ENCODE results near the gene LEFTY2. TPM values are rescaled to one million over a fixed set of nuclear protein-coding genes. Genes with fewer than 3 reads are reported as not detected.
"Not testable (repeated sequence)": the region's sequence is repeated elsewhere in the genome, so short reads cannot be mapped to it uniquely, and the experiment has no call there.

The LEFTY2 gene, protein sequence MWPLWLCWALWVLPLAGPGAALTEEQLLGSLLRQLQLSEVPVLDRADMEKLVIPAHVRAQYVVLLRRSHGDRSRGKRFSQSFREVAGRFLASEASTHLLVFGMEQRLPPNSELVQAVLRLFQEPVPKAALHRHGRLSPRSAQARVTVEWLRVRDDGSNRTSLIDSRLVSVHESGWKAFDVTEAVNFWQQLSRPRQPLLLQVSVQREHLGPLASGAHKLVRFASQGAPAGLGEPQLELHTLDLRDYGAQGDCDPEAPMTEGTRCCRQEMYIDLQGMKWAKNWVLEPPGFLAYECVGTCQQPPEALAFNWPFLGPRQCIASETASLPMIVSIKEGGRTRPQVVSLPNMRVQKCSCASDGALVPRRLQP
- total RNA-seq, result not detected in 2 replicates

DNA sequence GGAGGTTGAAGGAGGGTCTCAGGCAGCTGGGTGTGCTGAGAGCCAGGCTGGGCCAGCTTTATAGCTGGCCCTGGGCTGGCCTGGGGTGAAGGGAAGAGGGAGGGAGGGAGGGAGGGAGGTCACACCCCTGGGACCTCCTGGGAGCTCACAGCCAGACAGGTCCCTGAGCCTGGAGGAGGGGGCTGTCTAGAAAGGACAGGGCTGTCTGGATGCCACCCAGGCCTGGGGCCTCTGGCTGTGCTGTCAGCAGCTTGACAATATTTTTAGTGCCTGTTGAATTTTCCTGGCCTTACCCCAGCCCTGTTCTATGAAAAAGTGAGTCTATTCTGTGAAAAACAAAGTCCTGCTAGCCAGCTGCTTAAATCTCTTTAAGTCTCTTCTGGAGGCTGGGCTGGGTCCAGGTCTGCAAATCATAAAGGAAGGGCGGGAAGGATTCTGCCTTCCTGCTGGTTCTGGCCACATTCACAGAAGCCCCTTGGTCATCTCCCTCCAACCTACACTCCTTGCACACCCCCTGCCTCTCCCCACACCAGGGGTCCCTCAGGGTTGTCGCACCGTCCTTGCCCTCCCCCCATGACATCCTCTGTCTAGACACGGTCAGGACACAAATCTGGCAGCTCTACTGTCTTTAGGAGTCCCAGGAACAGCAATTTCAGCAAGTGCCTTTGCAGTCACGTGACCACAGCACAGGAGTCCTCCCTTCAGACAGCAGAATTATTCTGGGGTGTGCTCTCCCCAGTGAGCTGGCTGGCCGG, at the start of gene LEFTY2:
Gene LEFTY2 (minus strand): TSS at position 34 of the 755 bp plus-strand sequence. CDS start 80 bp downstream, outside the sequence.
- intact Hi-C loops (cut with micrococcal nuclease), result no loop called here

DNA sequence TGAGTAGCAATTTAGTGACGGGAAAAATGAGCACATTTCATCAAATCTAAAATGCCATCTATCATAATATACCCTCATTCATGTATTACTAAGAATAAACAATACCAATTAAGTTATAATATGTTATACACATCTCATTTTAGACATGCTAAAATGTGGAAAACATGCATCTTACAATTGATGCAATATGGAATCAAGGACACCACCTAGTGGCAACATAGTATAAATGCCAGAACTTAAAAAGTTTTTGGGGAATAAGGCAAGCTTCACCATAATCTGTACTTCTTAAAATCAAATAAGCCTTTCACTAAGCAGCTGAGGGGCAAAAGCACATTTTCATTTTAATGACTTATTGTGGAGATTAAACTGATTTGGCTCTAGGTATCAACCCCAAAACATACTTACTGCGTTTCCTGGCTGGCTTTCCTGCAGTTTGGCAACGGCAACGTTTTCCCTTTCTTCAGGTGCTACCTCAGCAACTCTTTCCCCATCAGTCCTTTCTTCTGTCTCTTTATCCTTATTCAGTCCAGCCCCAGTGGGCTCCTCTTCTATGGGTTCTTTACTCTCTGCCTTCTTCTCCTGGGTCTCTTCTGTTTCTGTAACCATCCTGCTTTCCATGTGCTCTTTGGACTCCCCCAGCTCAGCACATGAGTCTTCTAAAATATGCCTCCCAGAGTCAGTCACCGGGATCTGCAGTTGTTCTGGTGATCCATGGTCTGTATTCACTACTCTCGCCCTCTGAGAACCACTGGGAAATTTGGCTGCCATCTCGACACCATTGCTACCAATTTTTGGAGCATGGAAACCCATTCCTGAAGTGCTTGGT, 46.7 kb upstream of the LEFTY2 start:
- intact Hi-C loops (cut with micrococcal nuclease), result no loop called here

DNA sequence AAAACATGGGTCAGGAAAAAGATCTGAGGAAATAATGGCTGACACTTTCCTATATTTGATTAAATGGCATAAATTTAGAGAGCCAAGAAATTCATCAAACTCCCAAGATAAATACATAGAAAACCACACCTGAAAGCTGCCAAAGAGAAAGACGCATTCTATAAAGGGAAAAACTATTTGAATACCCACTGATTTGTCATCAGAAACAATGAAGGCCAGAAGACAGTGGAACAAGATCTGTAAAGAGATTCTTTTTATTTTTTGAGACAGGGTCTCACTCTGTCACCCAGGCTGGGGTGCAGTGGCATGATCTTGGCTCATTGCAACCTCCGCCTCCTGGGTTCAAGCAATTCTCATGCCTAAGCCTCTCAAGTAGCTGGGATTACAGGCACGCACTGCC, 40.7 kb upstream of the LEFTY2 start:
- intact Hi-C loops (cut with micrococcal nuclease), result no loop called here

DNA sequence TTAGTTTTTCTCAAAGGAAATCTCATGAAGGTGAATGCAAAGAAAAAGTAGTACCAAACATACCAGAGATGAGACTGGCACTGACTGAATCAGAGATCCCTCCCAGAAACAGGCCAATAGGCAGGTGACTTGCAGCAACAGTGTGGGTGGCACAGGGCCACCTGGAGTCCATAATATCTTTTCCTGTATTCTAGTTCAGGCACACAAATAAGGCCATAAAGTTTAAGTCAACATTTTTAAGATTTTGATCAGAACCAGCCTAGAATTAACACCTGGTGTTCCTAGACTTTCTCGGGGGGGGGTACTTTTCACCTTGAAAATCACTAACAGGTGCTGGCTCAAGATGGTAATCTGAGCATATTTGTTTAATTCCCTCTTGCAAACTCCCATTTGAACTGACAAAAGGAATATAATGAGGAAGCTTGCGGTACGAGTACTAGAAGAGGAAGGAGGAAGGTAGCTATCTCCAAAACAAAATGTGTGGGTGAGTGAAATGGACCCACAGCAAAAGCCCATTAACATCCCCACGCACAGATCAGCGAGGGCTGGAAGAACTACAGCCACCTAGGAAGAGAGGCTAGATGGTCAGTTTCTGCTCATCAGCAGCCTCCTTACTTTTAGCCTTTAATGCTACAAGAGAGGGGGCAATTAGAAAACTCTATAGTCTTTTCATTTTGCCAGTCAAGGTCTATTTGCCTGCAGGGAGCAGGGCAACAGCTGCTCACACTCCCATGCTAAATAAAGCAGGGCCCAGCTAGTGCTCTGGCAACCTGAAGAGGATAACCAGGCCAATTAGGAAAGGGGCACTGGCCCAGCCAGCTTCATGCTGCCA, 39.2 kb upstream of the LEFTY2 start:
- intact Hi-C loops (cut with micrococcal nuclease), result no loop called here

DNA sequence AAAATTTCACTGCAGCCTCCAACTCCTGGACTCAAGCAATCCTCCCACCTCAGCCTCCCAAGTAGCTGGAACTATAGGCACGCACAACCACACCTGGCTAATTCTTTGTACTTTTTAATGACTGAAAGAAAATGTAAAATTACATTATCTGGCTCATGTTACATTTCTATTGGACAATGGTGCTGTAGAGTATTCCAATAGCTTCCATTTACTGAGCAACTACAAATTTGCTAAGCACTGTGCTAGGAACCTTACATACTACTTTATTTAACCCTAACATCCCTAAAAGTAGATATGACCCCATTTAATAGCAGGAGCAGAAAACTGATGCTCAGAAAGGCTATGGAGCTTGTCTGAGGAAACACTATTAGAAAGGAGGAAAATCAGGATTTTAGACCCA, 38.4 kb upstream of the LEFTY2 start:
- intact Hi-C loops (cut with micrococcal nuclease), result loop anchor here (5.0 kb wide), 1 partner anchor 1057 kb away; no protein-coding TSS in a partner anchor

DNA sequence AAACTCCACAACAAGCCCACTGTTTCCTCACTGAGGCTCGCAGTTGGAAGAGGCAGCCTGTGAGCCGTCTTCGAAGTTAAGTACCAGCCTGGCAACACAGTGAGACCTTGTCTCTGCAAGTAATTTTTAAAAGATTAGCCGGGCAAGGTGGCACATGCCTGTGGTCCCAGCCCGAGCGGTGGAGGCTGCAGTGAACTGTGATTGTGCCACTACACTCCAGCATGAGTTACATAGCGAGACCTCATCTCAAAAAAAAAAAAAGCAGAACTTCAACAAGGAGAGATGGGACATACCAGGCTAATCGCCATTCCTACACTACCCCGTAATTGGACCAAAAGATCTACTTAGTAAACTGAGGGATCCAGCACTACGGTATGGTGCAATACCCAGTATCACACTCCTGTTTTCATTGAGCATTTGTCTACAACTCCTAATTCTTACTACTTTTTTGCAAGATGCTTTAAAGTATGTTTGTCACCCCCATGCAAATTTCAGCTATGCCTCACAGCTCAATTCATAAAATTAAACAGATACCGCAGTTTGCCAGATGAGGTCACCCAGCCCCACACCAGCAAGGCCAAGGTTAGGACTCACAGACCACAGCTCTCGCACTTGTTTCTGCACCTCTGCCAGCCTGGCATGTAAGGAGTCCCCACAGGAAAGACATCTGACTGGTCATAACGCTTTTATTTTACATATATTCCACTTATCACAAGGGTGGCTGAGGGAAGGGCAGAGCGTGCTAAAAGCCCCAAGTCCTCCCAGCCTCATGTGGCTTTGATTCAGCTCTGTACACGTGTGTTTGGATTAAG, 37.1 kb upstream of the LEFTY2 start:
- intact Hi-C loops (cut with micrococcal nuclease), result loop anchor here (5.0 kb wide), 1 partner anchor 1056 kb away; no protein-coding TSS in a partner anchor

DNA sequence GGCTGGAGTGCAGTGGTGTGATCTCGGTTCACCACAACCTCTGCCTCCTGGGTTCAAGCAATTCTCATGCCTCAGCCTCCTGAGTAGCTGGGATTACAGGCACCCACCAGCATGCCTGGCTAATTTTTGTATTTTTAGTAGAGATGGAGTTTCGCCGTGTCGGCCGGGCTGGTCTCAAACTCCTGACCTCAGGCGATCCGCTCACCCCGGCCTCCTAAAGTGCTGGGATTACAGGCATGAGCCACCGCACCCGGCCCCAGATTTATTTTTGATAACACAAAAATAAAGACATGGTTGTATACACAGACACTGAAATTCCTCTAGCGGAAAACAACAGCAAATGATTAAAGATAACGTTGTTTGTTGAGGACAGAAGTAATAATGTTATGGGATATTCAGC, 34.1 kb upstream of the LEFTY2 start:
- intact Hi-C loops (cut with micrococcal nuclease), result loop anchor here (5.0 kb wide), 1 partner anchor 1053 kb away; no protein-coding TSS in a partner anchor

DNA sequence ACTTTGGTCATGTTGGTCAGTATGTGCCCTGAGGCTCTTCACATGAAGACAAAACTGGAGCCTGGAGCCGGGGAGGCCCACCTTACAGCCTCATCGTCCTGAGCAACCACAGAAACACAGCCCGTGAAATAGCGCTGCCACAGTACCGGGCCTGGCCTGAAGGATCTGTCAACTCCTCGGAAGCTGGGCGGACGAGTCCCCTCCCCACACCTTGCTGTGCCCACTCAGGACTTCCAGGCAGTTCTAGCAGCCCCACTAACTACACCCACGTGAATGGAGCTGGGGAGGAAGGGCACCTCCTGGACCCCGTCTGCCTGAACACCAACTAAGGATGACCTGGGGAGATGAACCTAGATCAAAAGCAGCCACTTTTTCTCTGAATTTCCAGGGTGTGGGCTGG, 33.4 kb upstream of the LEFTY2 start:
- intact Hi-C loops (cut with micrococcal nuclease), result no loop called here

DNA sequence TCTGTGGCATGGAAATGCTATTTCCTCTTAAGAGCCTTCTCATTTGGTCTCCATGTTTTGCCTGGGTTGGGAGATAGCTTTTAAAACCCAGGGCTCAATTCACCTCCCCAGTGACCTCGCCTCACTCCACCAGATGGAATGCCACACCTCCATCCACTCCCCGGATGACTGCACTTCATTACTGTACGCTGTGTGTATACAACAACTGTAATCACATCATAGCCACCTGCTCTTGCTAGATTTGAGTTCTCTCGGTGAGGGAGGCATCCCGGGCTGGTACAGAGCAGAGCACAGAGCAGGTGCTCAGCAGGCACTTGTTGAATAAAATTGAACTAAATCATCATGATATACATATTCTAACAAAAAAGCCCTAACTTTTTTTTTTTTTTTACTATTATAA, 32.1 kb upstream of the LEFTY2 start:
- intact Hi-C loops (cut with micrococcal nuclease), result no loop called here

DNA sequence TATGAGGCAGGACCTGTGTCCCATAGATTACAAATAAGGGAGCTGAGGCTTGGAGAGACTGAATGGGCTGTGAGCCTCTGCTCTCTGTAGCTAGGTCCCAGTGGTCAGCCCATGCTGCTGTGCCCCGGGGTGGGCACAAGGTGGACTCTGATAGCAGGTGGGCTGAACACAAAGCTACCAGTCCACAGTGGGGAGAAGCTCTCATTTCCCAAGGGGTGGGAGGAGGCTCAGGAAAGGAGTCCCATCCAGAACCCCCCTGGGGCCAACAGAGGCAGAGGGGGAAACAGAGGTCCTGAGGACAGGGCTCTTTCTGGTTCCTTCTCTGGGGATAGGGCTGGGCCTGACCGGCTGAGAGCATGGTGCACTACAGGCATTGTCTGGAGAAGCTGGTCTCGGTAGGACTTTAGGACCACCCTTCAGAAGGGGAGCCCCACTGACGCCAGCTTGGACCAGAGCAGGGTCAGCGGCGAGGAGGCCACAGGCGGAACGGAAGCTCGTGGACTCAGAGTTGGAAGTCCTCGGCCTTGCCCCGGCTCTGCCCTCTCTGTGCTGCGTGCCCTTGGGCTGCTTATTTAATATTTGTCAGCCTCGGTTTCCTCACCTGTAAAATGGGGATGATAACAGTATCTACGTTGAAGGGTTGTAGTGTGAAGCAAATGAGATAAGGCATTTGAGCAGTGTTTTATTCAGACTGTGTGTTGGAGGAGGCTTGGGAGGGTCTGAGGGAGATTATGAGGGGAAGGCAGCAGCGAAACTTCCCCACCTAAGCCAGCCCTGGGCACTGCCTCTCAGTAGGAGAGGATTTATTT, 31.5 kb upstream of the LEFTY2 start:
- intact Hi-C loops (cut with micrococcal nuclease), result no loop called here

DNA sequence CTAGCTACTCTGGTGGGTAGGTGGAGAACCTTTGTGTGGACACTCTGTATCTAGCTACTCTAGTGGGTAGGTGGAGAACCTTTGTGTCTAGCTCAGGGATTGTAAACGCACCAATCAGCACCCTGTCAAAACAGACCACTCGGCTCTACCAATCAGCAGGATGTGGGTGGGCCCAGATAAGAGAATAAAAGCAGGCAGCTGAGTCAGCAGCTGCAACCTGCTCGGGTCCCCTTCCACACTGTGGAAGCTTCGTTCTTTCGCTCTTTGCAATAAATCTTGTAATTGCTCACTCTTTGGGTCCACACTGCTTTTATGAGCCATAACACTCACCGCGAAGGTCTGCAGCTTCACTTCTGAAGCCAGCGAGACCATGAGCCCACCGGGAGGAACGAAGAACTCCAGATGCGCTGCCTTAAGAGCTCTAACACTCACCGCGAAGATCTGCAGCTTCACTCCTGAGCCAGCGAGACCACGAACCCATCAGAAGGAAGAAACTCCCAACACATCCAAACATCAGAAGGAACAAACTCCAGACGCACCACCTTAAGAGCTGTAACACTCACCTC, 29.7 kb upstream of the LEFTY2 start:
- intact Hi-C loops (cut with micrococcal nuclease), result not testable (repeated sequence)

DNA sequence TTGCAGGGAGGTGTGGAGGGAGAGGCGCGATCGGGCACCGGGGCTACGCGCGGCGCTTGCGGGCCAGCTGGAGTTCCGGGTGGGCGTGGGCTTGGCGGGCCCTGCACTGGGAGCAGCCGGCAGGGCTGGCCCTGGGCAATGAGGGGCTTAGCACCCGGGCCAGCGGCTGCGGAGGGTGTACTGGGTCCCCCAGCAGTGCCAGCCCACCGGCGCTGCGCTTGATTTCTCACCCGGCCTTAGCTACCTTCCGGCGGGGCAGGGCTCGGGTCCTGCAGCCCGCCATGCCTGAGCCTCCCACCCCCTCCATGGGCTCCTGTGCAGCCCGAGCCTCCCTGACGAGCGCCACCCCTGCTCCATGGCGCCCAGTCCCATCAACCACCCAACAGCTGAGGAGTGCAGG, 28.7 kb upstream of the LEFTY2 start:
- intact Hi-C loops (cut with micrococcal nuclease), result not testable (repeated sequence)

DNA sequence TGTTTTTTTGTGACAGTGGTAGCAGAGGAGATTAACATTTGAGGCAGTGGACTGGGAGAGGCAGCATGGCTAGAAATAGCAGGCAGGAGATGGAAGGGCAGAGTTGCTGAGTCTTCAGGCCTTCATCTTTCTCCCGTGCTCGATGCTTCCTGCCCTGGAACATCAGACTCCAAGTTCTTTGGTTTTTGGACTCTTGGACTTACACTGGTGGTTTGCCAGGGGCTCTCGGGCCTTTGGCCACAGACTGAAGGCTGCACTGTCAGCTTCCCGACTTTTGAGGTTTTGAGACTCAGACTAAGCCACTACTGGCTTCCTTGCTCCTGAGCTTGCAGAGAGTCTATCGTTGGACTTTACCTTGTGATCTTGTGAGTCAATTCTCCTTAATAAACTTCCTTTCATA, 24.2 kb upstream of the LEFTY2 start:
- intact Hi-C loops (cut with micrococcal nuclease), result no loop called here

DNA sequence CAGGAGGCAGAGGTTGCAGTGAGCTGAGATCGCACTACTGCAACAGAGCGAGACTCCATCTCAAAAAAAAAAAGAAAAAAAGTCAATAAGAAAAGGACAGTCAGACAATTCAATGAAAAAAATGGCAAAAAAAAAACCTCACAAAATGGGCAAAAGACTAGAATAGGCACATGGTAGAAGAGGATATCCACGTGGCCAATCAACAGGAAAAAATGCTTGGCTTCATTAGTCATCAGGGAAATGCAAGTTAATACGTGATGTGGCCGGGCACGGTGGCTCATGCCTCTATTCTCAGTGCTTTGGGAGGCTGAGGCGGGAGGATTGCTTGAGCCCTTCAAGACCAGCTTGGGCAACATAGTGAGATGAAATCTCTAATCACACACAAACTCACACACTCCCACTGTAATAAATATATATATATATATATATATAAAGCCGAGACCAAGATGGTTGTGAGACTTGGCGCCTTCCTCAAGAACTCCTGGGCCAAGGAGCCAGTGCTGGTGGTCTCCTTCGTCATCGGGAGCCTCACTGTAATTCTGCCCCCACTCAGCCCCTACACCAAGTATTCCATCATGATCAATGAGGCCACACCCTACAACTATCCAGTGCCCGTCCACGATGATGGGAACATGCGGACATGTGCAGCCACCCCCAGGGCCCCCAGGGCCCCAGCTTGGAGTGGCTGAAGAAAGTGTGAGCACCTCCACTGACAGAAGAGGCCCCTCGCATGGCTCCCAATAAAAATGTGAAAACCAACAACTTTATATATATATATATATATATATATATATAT, 22.9 kb upstream of the LEFTY2 start:
- intact Hi-C loops (cut with micrococcal nuclease), result no loop called here

DNA sequence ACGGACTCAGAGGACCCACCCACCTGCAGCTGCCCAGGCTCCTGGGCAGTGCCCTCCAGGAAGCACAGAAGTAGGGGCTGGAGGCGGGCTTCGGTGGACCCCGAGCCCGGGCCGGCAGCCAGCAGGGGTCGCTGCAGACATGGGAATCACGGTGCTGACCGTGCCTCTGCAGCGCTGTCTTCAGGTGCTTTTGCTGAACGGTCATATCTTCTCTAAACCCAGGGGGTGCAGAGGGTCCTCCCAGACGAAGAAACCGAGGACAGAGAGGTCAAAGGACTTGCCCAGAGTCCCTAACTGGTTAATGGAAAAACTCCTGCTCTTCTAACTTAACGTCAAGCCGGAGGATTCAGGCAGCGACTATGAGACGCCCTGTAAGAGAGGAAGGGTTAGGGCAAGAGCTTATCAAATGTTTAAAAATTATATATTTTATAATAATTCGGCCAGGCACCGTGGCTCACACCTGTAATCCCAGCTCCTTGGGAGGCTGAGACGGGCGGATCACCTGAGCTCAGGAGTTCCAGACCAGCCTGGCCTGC, 21.5 kb upstream of the LEFTY2 start:
- intact Hi-C loops (cut with micrococcal nuclease), result no loop called here

DNA sequence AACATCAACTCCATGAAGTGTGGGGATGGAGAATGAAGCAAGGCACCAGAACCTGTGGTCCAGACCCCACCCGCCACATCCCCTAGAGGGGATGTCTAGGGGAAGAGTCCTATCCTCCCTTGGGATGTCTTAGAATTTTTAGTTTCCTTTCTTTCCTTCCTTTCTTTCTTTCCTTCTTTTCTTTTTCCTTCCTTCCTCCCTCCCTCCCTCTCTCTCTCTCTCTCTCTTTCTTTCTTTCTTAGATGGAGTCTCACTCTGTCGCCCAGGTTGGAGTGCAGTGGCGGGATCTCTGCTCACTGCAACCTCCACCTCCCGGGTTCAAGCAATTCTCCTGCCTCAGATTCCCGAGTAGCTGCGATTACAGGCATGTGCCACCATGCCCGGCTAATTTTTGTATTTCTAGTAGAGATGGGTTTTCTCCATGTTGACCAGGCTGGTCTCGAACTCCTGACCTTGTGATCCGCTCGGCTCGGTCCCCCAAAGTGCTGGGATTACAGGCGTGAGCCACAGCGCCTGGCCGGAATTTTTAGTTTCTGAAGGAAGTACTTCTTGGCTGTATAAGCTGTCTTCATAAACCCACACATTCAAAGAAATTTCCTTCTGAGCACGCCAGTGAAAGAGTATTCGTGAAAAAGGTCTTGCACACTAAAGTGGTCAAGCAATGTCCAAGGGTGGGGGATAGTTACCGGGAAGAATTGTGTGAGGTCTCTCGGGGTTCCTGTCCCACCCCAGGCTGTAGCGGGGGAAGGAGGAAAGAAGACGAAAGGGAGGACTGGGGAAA, 20.8 kb upstream of the LEFTY2 start:
- intact Hi-C loops (cut with micrococcal nuclease), result no loop called here

DNA sequence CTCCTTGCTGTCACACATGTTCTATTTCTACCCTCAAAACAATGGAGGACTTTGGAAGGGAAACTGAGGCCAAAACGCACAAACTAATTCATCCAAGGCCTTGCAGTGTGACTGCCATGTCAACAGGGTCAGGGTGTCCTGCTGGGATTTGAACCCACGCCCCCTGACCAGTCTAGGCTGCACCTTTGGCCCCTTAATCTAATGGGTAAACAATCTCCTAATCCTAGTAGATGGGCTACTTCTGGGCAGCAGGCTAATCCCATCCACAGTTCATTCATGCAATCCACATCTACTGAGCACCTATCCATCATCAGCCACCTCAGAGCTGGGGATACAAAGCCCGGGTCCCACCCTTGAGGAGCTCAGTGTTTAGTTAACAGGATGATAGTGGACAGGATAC, 17.0 kb upstream of the LEFTY2 start:
- intact Hi-C loops (cut with micrococcal nuclease), result no loop called here
